OCI-M2 (cell line): Measurements from ENCODE around the gene SEMA5A.

Experiments
- DNase-seq: peaks from one replicate; lab custom pipeline; 2025; ENCODE audit not compliant: unreplicated experiment; lab: John Stamatoyannopoulos, UW

Gene SEMA5A

GRCh38 chr5:9239071-9239470, 306.8 kb downstream of the SEMA5A start:
- no peak for DNase-seq

- no peak for DNase-seq
Measured at GRCh38 chr5:9233712-9234111, 312.2 kb downstream of the SEMA5A start.

GRCh38 chr5:9233035-9233434, 312.8 kb downstream of the SEMA5A start:
- no peak for DNase-seq

GRCh38 chr5:9231842-9232241, 314.0 kb downstream of the SEMA5A start:
- DNase-seq: no peak

GRCh38 chr5:9230355-9230754, 315.5 kb downstream of the SEMA5A start:
- no peak for DNase-seq

GRCh38 chr5:9226016-9226536, 319.8 kb downstream of the SEMA5A start:
- no peak for DNase-seq

- DNase-seq: no peak
Measured at GRCh38 chr5:9222054-9222976, 323.6 kb downstream of the SEMA5A start.

- no peak for DNase-seq
Measured at GRCh38 chr5:9218358-9218757, 327.5 kb downstream of the SEMA5A start.

- DNase-seq: no peak
Measured at GRCh38 chr5:9212605-9213004, 333.3 kb downstream of the SEMA5A start.

GRCh38 chr5:9209846-9210492, 335.9 kb downstream of the SEMA5A start:
- DNase-seq: no peak

- DNase-seq: no peak
Measured at GRCh38 chr5:9207817-9208418, 338.0 kb downstream of the SEMA5A start.

- no peak for DNase-seq
Measured at GRCh38 chr5:9202636-9203035, 343.2 kb downstream of the SEMA5A start.

- no peak for DNase-seq
Measured at GRCh38 chr5:9201761-9202160, 344.1 kb downstream of the SEMA5A start.

GRCh38 chr5:9201011-9201410, 344.9 kb downstream of the SEMA5A start:
- no peak for DNase-seq

GRCh38 chr5:9198394-9198793, 347.5 kb downstream of the SEMA5A start:
- DNase-seq: no peak

- no peak for DNase-seq
Measured at GRCh38 chr5:9197881-9198260, 348.0 kb downstream of the SEMA5A start.

- DNase-seq: no peak
Measured at GRCh38 chr5:9196403-9197227, 349.3 kb downstream of the SEMA5A start.

GRCh38 chr5:9194509-9194908, 351.4 kb downstream of the SEMA5A start:
- no peak for DNase-seq

GRCh38 chr5:9192266-9192665, 353.6 kb downstream of the SEMA5A start:
- DNase-seq: no peak

GRCh38 chr5:9189681-9190080, 356.2 kb downstream of the SEMA5A start:
- DNase-seq: no peak

- DNase-seq: no peak
Measured at GRCh38 chr5:9188956-9189355, 356.9 kb downstream of the SEMA5A start.
